Endometrium (tissue), 2 donors: ENCODE results near the gene GP5.

Source experiments
- FAIRE-seq: peaks from 2 replicates; lab custom pipeline; 2012; peaks lifted over from hg19 to GRCh38; lab: Jason Lieb, UNC
- donor health status: control.
- donor health status: control.

The GP5 gene

GRCh38 chr3:194346621-194347020, 52.4 kb downstream of the GP5 start:
- FAIRE-seq: no peak

GRCh38 chr3:194346035-194346434, 53.0 kb downstream of the GP5 start:
- FAIRE-seq: no peak
